ENCODE results near the gene ATAD2B.
"Not testable (repeated sequence)": the region's sequence is repeated elsewhere in the genome, so short reads cannot be mapped to it uniquely, and the experiment has no call there.

ATAD2B gene

GRCh38 chr2:23794234-23794633 is 132.7 kb downstream of the ATAD2B start:
- no peak for DNase-seq (ENCODE audit: low read depth in 2 of 2, low spot score in 1 of 2)

- DNase-seq (ENCODE audit: low read depth in 2 of 2, low spot score in 1 of 2), result no peak
Observed at GRCh38 chr2:23793476-23793875, 133.4 kb downstream of the ATAD2B start.

- no peak for DNase-seq (ENCODE audit: low read depth in 2 of 2, low spot score in 1 of 2)
Observed at GRCh38 chr2:23791030-23791429, 135.9 kb downstream of the ATAD2B start.

DNA sequence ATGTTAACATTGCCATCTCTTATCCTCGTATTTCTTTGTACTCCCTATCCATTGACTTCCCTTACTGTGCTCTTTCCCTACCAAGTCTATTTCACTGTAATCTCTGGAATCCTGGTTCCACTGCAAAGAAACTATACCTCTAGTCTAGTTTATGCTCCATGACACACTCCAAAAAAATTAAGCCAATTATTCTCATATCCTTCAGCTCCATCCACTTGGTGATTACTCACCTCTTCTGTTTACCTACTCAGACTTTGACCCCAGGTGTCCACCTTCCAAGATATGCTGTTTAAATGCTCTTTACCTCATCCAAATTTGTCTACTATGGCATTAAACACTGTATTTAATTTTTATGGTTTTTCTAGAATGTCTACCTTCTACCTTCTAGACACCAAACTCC is 137.9 kb downstream of the ATAD2B start:
- no peak for DNase-seq (ENCODE audit: low read depth in 2 of 2, low spot score in 1 of 2)

GRCh38 chr2:23788100-23788499 is 138.8 kb downstream of the ATAD2B start:
- no peak for DNase-seq (ENCODE audit: low read depth in 2 of 2, low spot score in 1 of 2)

DNA sequence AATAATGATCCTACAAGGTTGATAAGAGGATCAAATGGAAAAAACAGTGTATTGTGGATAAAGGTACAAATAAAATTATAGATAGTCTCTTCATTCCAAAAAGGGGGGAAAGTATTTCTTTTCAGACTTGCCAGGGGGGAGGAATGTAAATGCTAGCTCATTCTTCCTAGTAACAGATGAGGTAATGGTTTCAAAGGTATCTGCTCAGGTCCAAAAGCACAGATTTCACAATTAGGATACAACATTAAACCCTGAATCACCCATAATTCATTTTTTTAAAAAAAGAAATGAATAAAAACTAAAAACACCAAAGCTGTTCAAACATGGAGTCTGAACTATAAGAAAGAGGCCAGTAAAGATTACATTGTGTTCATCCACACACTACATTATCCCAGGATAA is 142.0 kb downstream of the ATAD2B start:
- no peak for DNase-seq (ENCODE audit: low read depth in 2 of 2, low spot score in 1 of 2)

- DNase-seq (ENCODE audit: low read depth in 2 of 2, low spot score in 1 of 2), result no peak
Observed at GRCh38 chr2:23782646-23783045, 144.3 kb downstream of the ATAD2B start.

GRCh38 chr2:23782126-23782525 is 144.8 kb downstream of the ATAD2B start:
- no peak for DNase-seq (ENCODE audit: low read depth in 2 of 2, low spot score in 1 of 2)

DNA sequence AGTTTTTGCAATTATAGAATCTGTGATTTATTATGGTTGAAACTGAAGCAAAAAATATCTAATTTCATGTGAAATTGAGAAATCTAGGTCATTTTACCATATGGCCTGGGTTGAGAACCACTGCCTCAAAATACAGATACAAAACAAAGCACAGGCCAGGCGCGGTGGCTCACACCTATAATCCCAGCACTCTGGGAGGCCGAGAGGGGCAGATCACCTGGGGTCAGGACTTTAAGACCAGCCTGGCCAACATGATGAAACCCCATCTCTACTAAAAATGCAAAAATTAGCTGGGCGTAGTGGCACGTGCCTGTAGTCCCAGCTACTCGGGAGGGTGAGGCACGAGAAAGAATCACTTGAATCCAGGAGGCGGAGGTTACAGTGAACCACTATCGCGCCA is 146.5 kb downstream of the ATAD2B start:
- not testable (repeated sequence) for DNase-seq (ENCODE audit: low read depth in 2 of 2, low spot score in 1 of 2)

DNA sequence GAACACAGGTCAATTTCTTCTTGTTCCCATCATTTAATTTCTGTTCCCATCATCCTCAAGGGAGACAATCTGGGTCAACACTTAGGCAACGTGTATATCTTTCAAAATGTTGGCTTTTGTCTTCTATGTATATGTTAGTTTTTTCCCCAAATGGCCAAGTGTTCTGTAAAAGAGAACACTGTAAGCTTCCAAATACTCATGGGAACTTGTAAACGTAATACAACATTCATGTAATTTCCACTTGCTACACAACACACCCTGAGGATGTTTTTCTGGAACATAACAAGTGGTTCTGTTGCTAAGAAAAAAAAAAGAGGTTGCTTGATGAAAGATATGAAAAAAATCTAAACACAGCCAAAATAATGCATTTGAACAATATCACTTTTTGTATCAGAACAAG is 149.1 kb downstream of the ATAD2B start:
- DNase-seq (ENCODE audit: low read depth in 2 of 2, low spot score in 1 of 2), result no peak

DNA sequence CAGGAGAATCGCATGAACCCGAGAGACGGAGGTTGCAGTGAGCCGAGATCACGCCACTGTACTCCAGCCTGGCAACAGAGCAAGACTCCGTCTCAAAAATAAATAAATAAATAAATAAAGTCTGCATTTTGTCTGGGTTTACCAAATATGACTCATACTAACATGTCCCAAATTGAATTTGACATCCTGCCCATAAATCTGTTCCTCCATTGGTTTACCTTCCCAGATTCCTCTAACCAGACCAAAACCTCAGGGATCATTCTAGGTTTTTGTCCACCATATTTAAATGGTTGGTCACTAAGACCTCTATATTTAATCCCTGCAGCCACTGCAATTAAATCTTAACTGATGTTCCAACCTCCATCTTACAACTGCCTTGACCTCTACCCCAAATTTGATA is 150.9 kb downstream of the ATAD2B start:
- no peak for DNase-seq (ENCODE audit: low read depth in 2 of 2, low spot score in 1 of 2)

DNA sequence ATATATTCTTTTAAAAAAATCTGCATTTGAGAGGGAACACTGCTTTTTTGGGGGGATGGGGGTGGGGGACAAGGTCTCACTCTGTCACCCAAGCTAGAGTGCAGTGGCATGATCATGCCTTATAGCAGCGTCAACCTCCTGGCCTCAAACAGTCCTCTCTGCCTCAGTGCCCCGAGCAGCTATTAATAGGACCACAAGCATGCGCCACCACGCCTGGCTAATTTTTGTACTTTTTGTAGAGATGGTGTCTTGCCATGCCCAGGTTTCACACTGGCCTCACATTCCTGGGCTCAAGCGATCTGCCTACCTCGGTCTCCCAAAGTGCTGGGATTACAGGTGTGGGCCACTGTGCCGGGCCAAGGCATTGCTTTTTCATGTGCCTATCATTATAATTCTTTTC is 154.2 kb downstream of the ATAD2B start:
- DNase-seq (ENCODE audit: low read depth in 2 of 2, low spot score in 1 of 2), result no peak

GRCh38 chr2:23772056-23772455 is 154.9 kb downstream of the ATAD2B start:
- DNase-seq (ENCODE audit: low read depth in 2 of 2, low spot score in 1 of 2), result no peak

- no peak for DNase-seq (ENCODE audit: low read depth in 2 of 2, low spot score in 1 of 2)
Observed at GRCh38 chr2:23769364-23769763, 157.6 kb downstream of the ATAD2B start.

GRCh38 chr2:23767876-23768621 is 158.9 kb downstream of the ATAD2B start:
- DNase-seq (ENCODE audit: low read depth in 2 of 2, low spot score in 1 of 2), result no peak

- DNase-seq (ENCODE audit: low read depth in 2 of 2, low spot score in 1 of 2), result no peak
Observed at GRCh38 chr2:23762141-23762540, 164.8 kb downstream of the ATAD2B start.

- no peak for DNase-seq (ENCODE audit: low read depth in 2 of 2, low spot score in 1 of 2)
Observed at GRCh38 chr2:23761638-23762037, 165.3 kb downstream of the ATAD2B start.

- no peak for DNase-seq (ENCODE audit: low read depth in 2 of 2, low spot score in 1 of 2)
Observed at GRCh38 chr2:23760736-23761135, 166.2 kb downstream of the ATAD2B start.

DNA sequence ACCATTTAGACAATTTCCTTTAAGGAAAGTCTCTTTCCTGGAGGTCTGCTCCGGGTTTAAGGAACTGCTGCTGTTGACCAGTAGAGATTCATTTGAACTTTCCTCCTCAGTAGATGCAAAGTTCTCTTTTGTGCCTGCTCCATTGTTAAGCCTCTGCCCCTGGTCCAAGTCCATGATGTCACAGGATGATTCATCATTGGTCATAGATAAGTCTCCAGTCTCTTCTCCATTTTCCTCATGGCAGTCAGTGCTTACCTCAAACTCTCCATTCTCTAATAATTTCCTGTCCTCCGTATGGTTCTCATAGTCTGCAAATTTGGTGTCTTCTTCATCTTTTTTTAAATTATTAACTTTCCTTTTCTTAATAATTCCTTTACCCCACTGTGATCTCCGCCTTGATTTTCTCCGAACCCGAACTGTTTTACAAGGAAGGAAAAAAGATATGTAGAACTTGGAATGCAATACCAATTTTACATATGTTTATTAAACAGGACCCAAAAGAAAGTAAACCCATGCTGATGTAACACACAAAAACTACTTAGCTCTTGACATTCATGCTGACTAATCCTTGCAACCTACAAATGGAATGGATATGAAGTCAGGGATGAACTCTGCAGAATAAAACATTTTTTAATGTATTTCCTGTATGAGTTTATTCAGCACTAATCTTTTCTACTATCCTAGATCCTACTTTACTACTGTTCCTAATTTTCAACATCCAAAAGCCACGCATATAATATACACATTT is 169.1 kb downstream of the ATAD2B start:
- DNase-seq (ENCODE audit: low read depth in 2 of 2, low spot score in 1 of 2), result no peak

- DNase-seq (ENCODE audit: low read depth in 2 of 2, low spot score in 1 of 2), result no peak
Observed at GRCh38 chr2:23756593-23757292, 170.2 kb downstream of the ATAD2B start.

DNA sequence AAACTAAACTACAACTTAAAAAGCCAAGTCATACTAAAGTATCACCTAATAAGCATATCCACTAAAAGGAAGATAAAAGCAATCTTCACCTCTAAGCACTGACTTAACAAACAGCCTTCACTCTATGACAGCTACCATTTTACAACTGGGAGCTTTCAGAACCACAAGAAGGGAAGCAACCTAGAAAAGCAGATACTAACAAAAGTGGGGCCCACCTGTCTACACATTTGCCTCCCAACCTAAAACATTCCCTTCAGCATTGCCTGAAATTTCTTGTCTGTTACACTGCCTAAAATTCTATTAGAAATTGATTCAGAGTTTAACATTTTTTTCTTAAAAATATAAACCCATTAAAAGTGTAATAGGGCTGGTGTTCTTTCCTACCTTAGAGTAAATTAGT is 172.0 kb downstream of the ATAD2B start:
- no peak for DNase-seq (ENCODE audit: low read depth in 2 of 2, low spot score in 1 of 2)

All from stimulated activated CD8-positive, alpha-beta memory T cell treated with anti-CD3 and anti-CD28 coated beads, Interleukin-4, amount 100 ng/mL, for 4 hours (primary cell).